ENCODE data around the gene NRP1.

NRP1 gene

GRCh38 chr10:33240931-33241330 is 93.5 kb downstream of the NRP1 start:
- DNase-seq (ENCODE audit: low read depth) = peak; percentile 95
- no peak for TF ChIP-seq CTCF (conservative IDR thresholded peaks at IDR 0.05; ENCODE audit: low read length)
- no peak overlapping the region for H3K4me3 ChIP-seq (ENCODE audit: low read length)

GRCh38 chr10:33240258-33240657 is 94.2 kb downstream of the NRP1 start:
- TF ChIP-seq CTCF (conservative IDR thresholded peaks at IDR 0.05; ENCODE audit: low read length) = no peak
- DNase-seq (ENCODE audit: low read depth) = no peak
- H3K4me3 ChIP-seq (ENCODE audit: low read length) = no peak overlapping the region

GRCh38 chr10:33239257-33239656 is 95.2 kb downstream of the NRP1 start:
- no peak for TF ChIP-seq CTCF (conservative IDR thresholded peaks at IDR 0.05; ENCODE audit: low read length)
- H3K4me3 ChIP-seq (ENCODE audit: low read length) = no peak overlapping the region
- DNase-seq (ENCODE audit: low read depth) = no peak

- TF ChIP-seq CTCF (conservative IDR thresholded peaks at IDR 0.05; ENCODE audit: low read length) = no peak
- DNase-seq (ENCODE audit: low read depth) = peak; percentile 78
- no peak overlapping the region for H3K4me3 ChIP-seq (ENCODE audit: low read length)
Measured at GRCh38 chr10:33238643-33239042, 95.8 kb downstream of the NRP1 start.

- DNase-seq (ENCODE audit: low read depth) = peak; percentile 98
- TF ChIP-seq CTCF (conservative IDR thresholded peaks at IDR 0.05; ENCODE audit: low read length) = no peak
- no peak overlapping the region for H3K4me3 ChIP-seq (ENCODE audit: low read length)
Measured at GRCh38 chr10:33237736-33238624, 96.5 kb downstream of the NRP1 start.

GRCh38 chr10:33236916-33237315 is 97.6 kb downstream of the NRP1 start:
- no peak for DNase-seq (ENCODE audit: low read depth)
- TF ChIP-seq CTCF (conservative IDR thresholded peaks at IDR 0.05; ENCODE audit: low read length) = no peak
- no peak overlapping the region for H3K4me3 ChIP-seq (ENCODE audit: low read length)

- no peak overlapping the region for H3K4me3 ChIP-seq (ENCODE audit: low read length)
- no peak for TF ChIP-seq CTCF (conservative IDR thresholded peaks at IDR 0.05; ENCODE audit: low read length)
- peak; percentile 58 for DNase-seq (ENCODE audit: low read depth)
Measured at GRCh38 chr10:33235951-33236350, 98.5 kb downstream of the NRP1 start.
